K562 (cell line): Measurements from ENCODE around the gene RPP21. TPM values are rescaled to one million over a fixed set of nuclear protein-coding genes. Genes with fewer than 3 reads are reported as not detected.

Source experiments
- AFF4 ChIP-seq: sonication (generic); formaldehyde crosslinking; IDR thresholded peaks from 2 replicates; pipeline ENCODE4 v1.8.0; 2023; ENCODE audit warnings: mild to moderate bottlenecking, missing genetic modification reagents
- CBX3 ChIP-seq, 2 experiments: IDR thresholded peaks; 1 replicate in 1 of 2; 2 replicates in 1 of 2; pipeline ENCODE4 v1.6.1; 2012; ENCODE audit warnings: inconsistent platforms in 2 of 2, low read length in 2 of 2, borderline replicate concordance in 1 of 2, control low read depth in 1 of 2
- CTCFL ChIP-seq: IDR thresholded peaks from 2 replicates; pipeline ENCODE4 v1.6.1; 2011; ENCODE audit warnings: borderline replicate concordance, low read depth, mild to moderate bottlenecking, moderate library complexity, low read length; ENCODE audit not compliant: insufficient read depth, poor library complexity, severe bottlenecking
- ESRRA ChIP-seq: fragments of 450-650 bp; IDR thresholded peaks from 2 replicates; pipeline ENCODE4 v1.6.1; 2014; ENCODE audit warnings: low read depth, mild to moderate bottlenecking, moderate library complexity, borderline replicate concordance
- ETS2 ChIP-seq: IDR thresholded peaks from 2 replicates; pipeline ENCODE4 v1.6.1; 2016; ENCODE audit warnings: borderline replicate concordance, missing genetic modification characterization, mild to moderate bottlenecking, moderate library complexity, missing compliant biosample characterization; ENCODE audit not compliant: poor library complexity, severe bottlenecking
- FOXK1 ChIP-seq: sonication (generic); formaldehyde crosslinking; IDR thresholded peaks from 2 replicates; pipeline ENCODE4 v1.8.0; 2022; ENCODE audit warnings: missing genetic modification reagents, mild to moderate bottlenecking, borderline replicate concordance
- KHSRP ChIP-seq: fragments of 450-650 bp; IDR thresholded peaks from 2 replicates; pipeline ENCODE4 v1.6.1; 2017
- PPARD ChIP-seq: fragments of 250-450 bp; sonication (Bioruptor Pico); IDR thresholded peaks from 2 replicates; pipeline ENCODE4 v1.8.0; 2022; ENCODE audit warnings: inconsistent platforms, mild to moderate bottlenecking, moderate library complexity
- RFX5 ChIP-seq: IDR thresholded peaks from 2 replicates; pipeline ENCODE4 v1.6.1; 2011; ENCODE audit warnings: low read depth, mild to moderate bottlenecking, improper control_type of control experiment, low read length
- SNRNP70 ChIP-seq: fragments of 200-400 bp; formaldehyde crosslinking; optimal IDR thresholded peaks from 2 replicates; pipeline ENCODE3; 2017; ENCODE audit warnings: low read depth, low read length
- ZBTB40 ChIP-seq, 2 experiments: fragments of 450-650 bp in 1 of 2; sonication (generic) in 1 of 2; formaldehyde crosslinking in 1 of 2; IDR thresholded peaks; 2 replicates each; pipeline versions ENCODE4 v1.7.1 to v1.9.0; 2016 to 2022; ENCODE audit warnings: inconsistent platforms in 1 of 2, mild to moderate bottlenecking in 1 of 2, missing genetic modification reagents in 1 of 2
- polyA plus RNA-seq, 8 experiments: library from polyadenylated mRNA; depleted of rRNA in 4 of 8; stranded (reverse) in 5 of 8; unstranded in 3 of 8; fragments of >200 nt; fragmentation: Nextera tagmentation in 2 of 8; fragmentation: Illumina TruSeq in 1 of 8; extraction: Ambion mirVana in 2 of 8; extraction: Trizol in 1 of 8; gene quantifications; 2 replicates each; pipeline versions ENCODE4 v1.2.1 to v1.2.3, GENCODE V29; 2011 to 2014; ENCODE audit warnings: inconsistent platforms in 1 of 8, missing spikeins in 1 of 8
- total RNA-seq, 7 experiments: library from RNA; depleted of rRNA in 6 of 7; stranded (reverse); fragments of >200 nt in 6 of 7; fragmentation: Illumina TruSeq in 2 of 7; extraction: Trizol in 2 of 7; gene quantifications; 2 replicates each; pipeline versions ENCODE4 v1.2.1 to v1.2.3, GENCODE V29; 2011 to 2021; ENCODE audit warnings: low replicate concordance in 1 of 7

The RPP21 gene
- total and polyA plus RNA-seq, 9 of the 15 experiments (the other 6 are each of a cell fraction or from before 2014, with no cell fraction given): 62.1 to 362 (median 166) TPM

DNA sequence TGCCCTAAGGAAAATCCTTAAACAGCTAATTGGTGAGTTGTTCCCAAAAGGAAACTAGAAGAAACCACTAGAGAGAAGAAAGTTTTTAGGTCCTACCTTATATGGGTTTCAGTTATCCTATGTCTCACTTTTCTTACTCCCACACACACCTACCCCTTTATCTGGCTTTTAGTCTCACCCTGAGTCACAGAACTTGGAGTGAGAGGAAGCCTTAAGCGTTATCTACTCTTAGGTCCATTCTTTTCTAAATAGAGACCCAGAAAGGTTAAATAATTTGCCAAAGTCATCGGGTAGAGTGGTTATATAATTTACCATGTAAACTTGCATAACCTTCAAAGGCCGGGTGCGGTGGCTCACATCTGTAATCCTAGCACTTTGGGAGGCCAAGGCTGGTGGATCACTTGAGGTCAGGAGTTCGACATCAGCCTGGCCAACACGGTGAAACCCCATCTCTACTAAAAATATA lies 4.3 kb upstream of the RPP21 start (continued):
- TF ChIP-seq CBX3 (IDR thresholded peaks at IDR 0.05; ENCODE audit: borderline replicate concordance in 1 of 2, low read length in 2 of 2) (no peak), SNRNP70 (no peak), ZBTB40 (IDR thresholded peaks at IDR 0.05) (no peak), ZBTB40 (CRISPR knock-in tag; IDR thresholded peaks at IDR 0.05) (no peak), ETS2 (tag) (no peak), AFF4 (CRISPR knock-in tag) (no peak), KHSRP (no peak), CTCFL (no peak), ESRRA (peak; percentile 24; the same call in 1 of the 2 replicates), FOXK1 (CRISPR knock-in tag) (no peak), RFX5 (no peak), PPARD (CRISPR knock-in tag) (no peak)
